Measurements from ENCODE around the gene NF1. TPM values are rescaled to one million over a fixed set of nuclear protein-coding genes. Genes with fewer than 3 reads are reported as not detected.

NF1 gene
- polyA plus RNA-seq, 1 of the 3 experiments (the other 2 are of a cell fraction), result 19.6 TPM

DNA sequence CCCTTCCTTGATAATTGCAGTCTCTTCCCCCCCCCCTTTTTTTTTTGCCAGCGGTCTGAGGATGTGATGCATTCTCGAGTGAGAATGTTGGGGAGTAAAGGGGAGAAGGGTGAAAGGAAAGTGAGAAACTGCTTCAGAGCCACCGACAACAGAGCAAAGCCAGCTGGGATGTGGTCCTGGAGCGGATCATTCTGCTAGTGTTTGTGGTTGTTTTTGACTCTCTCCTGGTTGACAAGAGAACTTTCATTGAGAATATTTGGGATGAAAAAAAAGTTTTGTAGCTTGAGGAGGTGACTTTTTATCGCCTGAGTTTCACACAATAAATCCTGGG lies 1.3 kb downstream of the NF1 start (continued):
- TF ChIP-seq, protein P1, sequence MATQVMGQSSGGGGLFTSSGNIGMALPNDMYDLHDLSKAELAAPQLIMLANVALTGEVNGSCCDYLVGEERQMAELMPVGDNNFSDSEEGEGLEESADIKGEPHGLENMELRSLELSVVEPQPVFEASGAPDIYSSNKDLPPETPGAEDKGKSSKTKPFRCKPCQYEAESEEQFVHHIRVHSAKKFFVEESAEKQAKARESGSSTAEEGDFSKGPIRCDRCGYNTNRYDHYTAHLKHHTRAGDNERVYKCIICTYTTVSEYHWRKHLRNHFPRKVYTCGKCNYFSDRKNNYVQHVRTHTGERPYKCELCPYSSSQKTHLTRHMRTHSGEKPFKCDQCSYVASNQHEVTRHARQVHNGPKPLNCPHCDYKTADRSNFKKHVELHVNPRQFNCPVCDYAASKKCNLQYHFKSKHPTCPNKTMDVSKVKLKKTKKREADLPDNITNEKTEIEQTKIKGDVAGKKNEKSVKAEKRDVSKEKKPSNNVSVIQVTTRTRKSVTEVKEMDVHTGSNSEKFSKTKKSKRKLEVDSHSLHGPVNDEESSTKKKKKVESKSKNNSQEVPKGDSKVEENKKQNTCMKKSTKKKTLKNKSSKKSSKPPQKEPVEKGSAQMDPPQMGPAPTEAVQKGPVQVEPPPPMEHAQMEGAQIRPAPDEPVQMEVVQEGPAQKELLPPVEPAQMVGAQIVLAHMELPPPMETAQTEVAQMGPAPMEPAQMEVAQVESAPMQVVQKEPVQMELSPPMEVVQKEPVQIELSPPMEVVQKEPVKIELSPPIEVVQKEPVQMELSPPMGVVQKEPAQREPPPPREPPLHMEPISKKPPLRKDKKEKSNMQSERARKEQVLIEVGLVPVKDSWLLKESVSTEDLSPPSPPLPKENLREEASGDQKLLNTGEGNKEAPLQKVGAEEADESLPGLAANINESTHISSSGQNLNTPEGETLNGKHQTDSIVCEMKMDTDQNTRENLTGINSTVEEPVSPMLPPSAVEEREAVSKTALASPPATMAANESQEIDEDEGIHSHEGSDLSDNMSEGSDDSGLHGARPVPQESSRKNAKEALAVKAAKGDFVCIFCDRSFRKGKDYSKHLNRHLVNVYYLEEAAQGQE (IDR thresholded peaks at IDR 0.05; ENCODE audit: low read depth, low read length), result no peak
- TF ChIP-seq TEAD4 (IDR thresholded peaks at IDR 0.05; ENCODE audit: borderline replicate concordance, insufficient read depth) (no peak), SMC3 (IDR thresholded peaks at IDR 0.05; ENCODE audit: low read depth, low read length) (no peak; the same call in 1 of the 2 replicates), GABPA (IDR thresholded peaks at IDR 0.05; ENCODE audit: low read depth) (no peak)
- TF ChIP-seq, protein P2, sequence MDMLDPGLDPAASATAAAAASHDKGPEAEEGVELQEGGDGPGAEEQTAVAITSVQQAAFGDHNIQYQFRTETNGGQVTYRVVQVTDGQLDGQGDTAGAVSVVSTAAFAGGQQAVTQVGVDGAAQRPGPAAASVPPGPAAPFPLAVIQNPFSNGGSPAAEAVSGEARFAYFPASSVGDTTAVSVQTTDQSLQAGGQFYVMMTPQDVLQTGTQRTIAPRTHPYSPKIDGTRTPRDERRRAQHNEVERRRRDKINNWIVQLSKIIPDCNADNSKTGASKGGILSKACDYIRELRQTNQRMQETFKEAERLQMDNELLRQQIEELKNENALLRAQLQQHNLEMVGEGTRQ (IDR thresholded peaks at IDR 0.05; ENCODE audit: borderline replicate concordance, low read depth, low read length), result no peak

DNA sequence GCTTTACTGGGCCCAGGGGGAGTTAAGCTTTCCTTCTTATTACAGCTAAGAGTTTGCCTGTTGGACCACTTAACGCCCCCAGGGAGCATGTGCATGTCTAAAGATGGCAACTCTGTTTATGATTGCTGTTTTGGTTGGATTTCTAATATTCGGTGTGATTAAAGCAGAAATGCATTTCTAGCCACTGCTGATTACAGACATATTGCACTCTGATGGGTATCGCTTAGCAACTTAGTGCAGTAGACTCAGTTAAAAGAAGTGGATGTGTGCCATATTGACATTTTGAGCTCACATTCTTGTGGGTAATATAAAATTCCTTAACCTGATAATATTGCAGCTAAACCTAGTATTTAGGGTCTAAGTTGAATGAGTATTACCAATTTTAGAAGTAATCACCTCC lies 4.2 kb downstream of the NF1 start:
- ChIA-PET CTCF (interaction anchor here (0.7 to 1.2 kb wide), 3 partner anchors 11 to 118 kb away, joined by 3 to 4 read pairs (median 3); no protein-coding TSS in a partner anchor), POLR2A (no interaction called here)
- H3K79me2 ChIP-seq (ENCODE audit: insufficient read depth), result peaks cover 91% of the 10 kb centered on the region
- H3K9me3 ChIP-seq, result no peaks in the 10 kb centered on the region
- H2AFZ ChIP-seq (ENCODE audit: low read depth), result no peak overlapping the region
- H3K9me2 ChIP-seq, result no peaks in the 10 kb centered on the region
- no peak for DNase-seq
- H3K4me3 ChIP-seq (ENCODE audit: low read depth in 2 of 2, low read length in 1 of 2), result no peak overlapping the region
- H3F3A ChIP-seq (replicated peaks; ENCODE audit: insufficient read depth), result peaks cover 19% of the 10 kb centered on the region
- H3K27ac ChIP-seq (ENCODE audit: low read depth in 2 of 2, low read length in 1 of 2), result no peak overlapping the region
- H3K9ac ChIP-seq, result no peak overlapping the region
- no peaks in the 10 kb centered on the region for H3K27me3 ChIP-seq (ENCODE audit: insufficient read depth)
- peaks cover 0 to 6% of the 10 kb centered on the region in 2 experiments; a peak in 2 of 4 replicates for H3K4me1 ChIP-seq (ENCODE audit: control insufficient read depth in 1 of 2, insufficient read depth in 2 of 2, low read depth in 1 of 2, low read length in 1 of 2)
- no peak overlapping the region for H3K4me2 ChIP-seq
- H3K36me3 ChIP-seq (replicated peaks in 1 of 2; ENCODE audit: control insufficient read depth in 1 of 2, insufficient read depth in 2 of 2, low read length in 1 of 2), result peaks cover 0 to 2% of the 10 kb centered on the region in 2 experiments
- WGBS (ENCODE audit: low lambda C conversion rate), result 97% methylated on average over 3 of the region's 3 CpGs
- peaks cover 60% of the 10 kb centered on the region for H4K20me1 ChIP-seq (ENCODE audit: insufficient read depth)
- no peak for TF ChIP-seq FOXM1 (IDR thresholded peaks at IDR 0.05; ENCODE audit: low read depth)
- no peak for TF ChIP-seq MEF2A (IDR thresholded peaks at IDR 0.05; ENCODE audit: borderline replicate concordance, low read depth)

DNA sequence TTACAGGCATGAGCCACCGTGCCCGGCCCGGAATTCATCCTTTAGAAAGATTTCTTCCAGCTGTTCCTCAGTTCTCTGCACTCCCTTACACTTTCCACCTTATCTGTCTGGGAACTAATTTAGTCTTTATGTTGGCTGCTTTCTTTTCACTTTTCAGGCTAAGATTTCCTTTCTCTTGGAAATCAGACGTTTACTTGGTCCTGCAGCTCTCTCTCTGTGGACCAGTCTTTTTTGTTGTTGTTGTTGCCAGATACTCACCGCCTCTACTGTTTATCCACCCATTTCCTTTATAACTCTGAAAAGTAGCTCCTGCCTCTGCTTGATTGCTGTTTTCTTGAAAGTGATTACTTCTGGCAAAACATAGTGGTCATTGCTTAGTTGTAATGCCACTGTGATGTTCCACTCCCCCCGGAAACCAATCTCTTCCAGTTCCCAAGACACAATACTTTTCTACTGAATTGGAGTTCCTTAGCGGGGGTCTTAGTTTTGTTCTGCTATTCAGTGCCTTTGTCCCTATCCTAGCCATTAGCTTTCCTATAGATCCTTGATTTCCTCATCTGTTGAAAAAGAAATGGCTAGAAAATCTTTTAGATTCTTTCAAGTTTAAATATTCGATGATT lies 6.2 kb downstream of the NF1 start:
- H3K9me2 ChIP-seq, result no peaks in the 10 kb centered on the region
- POLR2A ChIA-PET, result no interaction called here
- H3K27me3 ChIP-seq (ENCODE audit: insufficient read depth), result no peaks in the 10 kb centered on the region
- H3K79me2 ChIP-seq (ENCODE audit: insufficient read depth), result peaks cover 100% of the 10 kb centered on the region
- DNase-seq, result no peak
- TF ChIP-seq TEAD4 (IDR thresholded peaks at IDR 0.05; ENCODE audit: borderline replicate concordance, insufficient read depth) (no peak), TCF12 (IDR thresholded peaks at IDR 0.05) (no peak)
- H3K36me3 ChIP-seq (replicated peaks in 1 of 2; ENCODE audit: control insufficient read depth in 1 of 2, insufficient read depth in 2 of 2, low read length in 1 of 2), result peaks cover 0 to 2% of the 10 kb centered on the region in 2 experiments
- no peak overlapping the region for H2AFZ ChIP-seq (ENCODE audit: low read depth)
- no peaks in the 10 kb centered on the region for H3K9me3 ChIP-seq
- no peak overlapping the region for H3K27ac ChIP-seq (ENCODE audit: low read depth in 2 of 2, low read length in 1 of 2)
- CTCF ChIA-PET, result interaction anchor here (1.7 kb wide), 1 partner anchor 8 kb away, joined by 3 read pairs; no protein-coding TSS in a partner anchor
- peaks cover 13% of the 10 kb centered on the region for H3F3A ChIP-seq (replicated peaks; ENCODE audit: insufficient read depth)
- no peak overlapping the region for H3K4me2 ChIP-seq
- H3K4me1 ChIP-seq (ENCODE audit: control insufficient read depth in 1 of 2, insufficient read depth in 2 of 2, low read depth in 1 of 2, low read length in 1 of 2), result peaks cover 0 to 6% of the 10 kb centered on the region in 2 experiments; a peak in 2 of 4 replicates
- H4K20me1 ChIP-seq (ENCODE audit: insufficient read depth), result peaks cover 80% of the 10 kb centered on the region
- 94% methylated on average over 8 of the region's 8 CpGs for WGBS (ENCODE audit: low lambda C conversion rate)
- no peak overlapping the region for H3K9ac ChIP-seq
- H3K4me3 ChIP-seq (ENCODE audit: low read depth in 2 of 2, low read length in 1 of 2), result no peak overlapping the region
